Stimulated activated naive CD4-positive, alpha-beta T cell treated with Interleukin-2 at 50 U/mL for 16 hours (primary cell): Measurements from ENCODE around the gene GPLD1.

Experiments
- DNase-seq: peaks from one replicate; lab custom pipeline; 2025; lab: John Stamatoyannopoulos, UW

The GPLD1 gene

GRCh38 chr6:24497254-24497970 is 8.0 kb upstream of the GPLD1 start:
- no peak for DNase-seq

GRCh38 chr6:24494821-24495795 is 5.7 kb upstream of the GPLD1 start, which contains the start of gene ALDH5A1:
Gene ALDH5A1, plus strand, starts transcription at chr6:24494969. Its CDS starts 28 bp downstream, at chr6:24494997.
- peak; percentile 81 for DNase-seq

- DNase-seq = no peak
Measured at GRCh38 chr6:24493945-24494820, 4.8 kb upstream of the GPLD1 start.

GRCh38 chr6:24492475-24492874 is 3.1 kb upstream of the GPLD1 start:
- no peak for DNase-seq

GRCh38 chr6:24490948-24491347 is 1.6 kb upstream of the GPLD1 start:
- no peak for DNase-seq

GRCh38 chr6:24489881-24490280 is 503 bp upstream of the GPLD1 start:
- no peak for DNase-seq

- no peak for DNase-seq
Measured at GRCh38 chr6:24486065-24486464, 3.3 kb downstream of the GPLD1 start.

- DNase-seq = no peak
Measured at GRCh38 chr6:24484657-24485323, 4.6 kb downstream of the GPLD1 start.

- DNase-seq = no peak
Measured at GRCh38 chr6:24481449-24481848, 7.9 kb downstream of the GPLD1 start.

- DNase-seq = no peak
Measured at GRCh38 chr6:24480705-24481104, 8.7 kb downstream of the GPLD1 start.

- DNase-seq = no peak
Measured at GRCh38 chr6:24478903-24479302, 10.5 kb downstream of the GPLD1 start.

- no peak for DNase-seq
Measured at GRCh38 chr6:24477070-24477469, 12.3 kb downstream of the GPLD1 start.

- no peak for DNase-seq
Measured at GRCh38 chr6:24476631-24477030, 12.7 kb downstream of the GPLD1 start.

GRCh38 chr6:24472181-24472580 is 17.2 kb downstream of the GPLD1 start:
- DNase-seq = no peak

- no peak for DNase-seq
Measured at GRCh38 chr6:24469811-24470210, 19.6 kb downstream of the GPLD1 start.

- DNase-seq = no peak
Measured at GRCh38 chr6:24464253-24465038, 24.9 kb downstream of the GPLD1 start.

GRCh38 chr6:24460966-24461365 is 28.4 kb downstream of the GPLD1 start:
- no peak for DNase-seq

- no peak for DNase-seq
Measured at GRCh38 chr6:24458941-24459340, 30.4 kb downstream of the GPLD1 start.

- no peak for DNase-seq
Measured at GRCh38 chr6:24458134-24458533, 31.2 kb downstream of the GPLD1 start.

- DNase-seq = no peak
Measured at GRCh38 chr6:24455061-24455460, 34.3 kb downstream of the GPLD1 start.

- no peak for DNase-seq
Measured at GRCh38 chr6:24454452-24454851, 34.9 kb downstream of the GPLD1 start.
